Body of pancreas (tissue), 4 donors: ENCODE data around the gene ADCK2. TPM values are rescaled to one million over a fixed set of nuclear protein-coding genes. Genes with fewer than 3 reads are reported as not detected.

Experiments
- ATAC-seq: fragments of 150-250 bp; one replicate; pipeline ENCODE4 v1.9.1; 2016
- DNase-seq, 4 donors: peaks; one replicate each; pipeline ENCODE4 v3.0.0-alpha.2; 2019
- H3K27ac ChIP-seq, 4 donors: fragments of 200-600 bp; sonication (generic); 1 replicate in 3 of 4; 2 replicates in 1 of 4; pipeline versions ENCODE4 v1.5.1 to v1.6.1; 2016 to 2019; ENCODE audit warnings: mild to moderate bottlenecking in 1 of 4, mixed read lengths in 1 of 4, moderate library complexity in 1 of 4
- H3K27me3 ChIP-seq, 2 donors: fragments of 200-600 bp; sonication (generic); one replicate each; pipeline ENCODE4 v1.6.0; 2016; ENCODE audit warnings: mild to moderate bottlenecking in 1 of 2
- H3K36me3 ChIP-seq, 2 donors: fragments of 200-600 bp; sonication (generic); replicated peaks in 1 of 2; 2 replicates each; pipeline ENCODE4 v1.5.1; 2016; ENCODE audit warnings: low read depth in 2 of 2; ENCODE audit not compliant: insufficient read depth in 1 of 2
- H3K4me1 ChIP-seq: fragments of 200-600 bp; sonication (generic); one replicate; pipeline ENCODE4 v1.6.0; 2016
- H3K4me3 ChIP-seq, 2 donors: fragments of 200-600 bp; sonication (generic); 1 replicate in 1 of 2; 2 replicates in 1 of 2; pipeline ENCODE4 v1.5.1; 2016 to 2019
- H3K9me3 ChIP-seq, 3 donors: fragments of 200-600 bp; sonication (generic); 1 replicate in 2 of 3; 2 replicates in 1 of 3; pipeline ENCODE4 v1.5.1; 2016
- CTCF ChIP-seq, 7 experiments: fragments of 450-650 bp in 4 of 7; fragments of 200-600 bp in 3 of 7; sonication (generic) in 3 of 7; IDR thresholded peaks; one replicate each; pipeline ENCODE4 v1.5.1; 2016 to 2019; ENCODE audit warnings: antibody characterized with exemption in 7 of 7
- POLR2A ChIP-seq, 3 donors: fragments of 450-650 bp; IDR thresholded peaks; one replicate each; pipeline ENCODE4 v1.6.1; 2016; ENCODE audit warnings: antibody characterized with exemption in 3 of 3, mild to moderate bottlenecking in 2 of 3
- WGBS, 2 donors: methylation state at CpG; one replicate each; pipeline ENCODE4 v1.1.5; 2017; 5-methylcytosine and 5-hydroxymethylcytosine counted together
- intact Hi-C: fragments of 100-400 bp; cut with DNase I; formaldehyde crosslinking; loops from one replicate; pipeline ENCODE4 v1.15.1; 2023
- total RNA-seq, 2 donors: library from RNA; depleted of rRNA; stranded (reverse); fragments of >200 nt; gene quantifications; one replicate each; pipeline ENCODE4 v1.1.0, GENCODE V29; 2016

Gene ADCK2
- total RNA-seq, 2 donors from 2014 or later = 16.1 to 21.1 TPM

GRCh38 chr7:140625908-140626868 is 46.6 kb upstream of the ADCK2 start:
- intact Hi-C loops = no loop called here
- TF ChIP-seq CTCF (IDR thresholded peaks at IDR 0.05) = no peak
- TF ChIP-seq POLR2A (IDR thresholded peaks at IDR 0.05) = no peak
- no peaks in the 10 kb centered on the region for H3K27me3 ChIP-seq
- H3K36me3 ChIP-seq = no peaks in the 10 kb centered on the region
- no peak overlapping the region for H3K27ac ChIP-seq
- no peak overlapping the region for H3K4me3 ChIP-seq
- H3K4me1 ChIP-seq = no peaks in the 10 kb centered on the region
- ATAC-seq (peak; percentile 61), DNase-seq (peak; percentile 54 to 68 (median 66))
- WGBS, 2 donors = 65 to 71% methylated on average over 17 of the region's 17 CpGs
- no peaks in the 10 kb centered on the region for H3K9me3 ChIP-seq

- ATAC-seq (no peak), DNase-seq (no peak)
- Histone ChIP-seq H3K36me3 (no peaks in the 10 kb centered on the region), H3K27me3 (no peaks in the 10 kb centered on the region), H3K9me3 (no peaks in the 10 kb centered on the region), H3K4me3 (no peak overlapping the region), H3K4me1 (no peaks in the 10 kb centered on the region), H3K27ac (no peak overlapping the region)
- 46 to 61% methylated on average over 6 of the region's 6 CpGs for WGBS, 2 donors
- intact Hi-C loops = no loop called here
- no peak for TF ChIP-seq POLR2A (IDR thresholded peaks at IDR 0.05)
- TF ChIP-seq CTCF (IDR thresholded peaks at IDR 0.05) = no peak
These were observed 41.7 kb upstream of the ADCK2 start for GRCh38 chr7:140631021-140631420.

GRCh38 chr7:140631602-140632001 is 41.1 kb upstream of the ADCK2 start:
- Histone ChIP-seq H3K36me3 (no peaks in the 10 kb centered on the region), H3K27ac (no peak overlapping the region), H3K9me3 (no peaks in the 10 kb centered on the region), H3K27me3 (no peaks in the 10 kb centered on the region), H3K4me3 (no peak overlapping the region), H3K4me1 (no peaks in the 10 kb centered on the region)
- DNase-seq (no peak), ATAC-seq (peak; percentile 33)
- intact Hi-C loops = no loop called here
- TF ChIP-seq POLR2A (IDR thresholded peaks at IDR 0.05) (no peak), CTCF (IDR thresholded peaks at IDR 0.05) (no peak)
- 75% methylated on average over 7 of the region's 7 CpGs; no CpG with 5 or more reads in 1 of the 2 donors for WGBS, 2 donors

GRCh38 chr7:140635345-140635744 is 37.4 kb upstream of the ADCK2 start:
- ATAC-seq = no peak
- intact Hi-C loops = no loop called here
- Histone ChIP-seq H3K4me3 (no peak overlapping the region), H3K27ac (no peak overlapping the region), H3K9me3 (no peaks in the 10 kb centered on the region), H3K27me3 (no peaks in the 10 kb centered on the region), H3K36me3 (no peaks in the 10 kb centered on the region), H3K4me1 (peaks cover 5% of the 10 kb centered on the region)
- no peak for DNase-seq
- 18 to 24% methylated on average over 5 of the region's 5 CpGs for WGBS, 2 donors
- no peak for TF ChIP-seq POLR2A (IDR thresholded peaks at IDR 0.05)
- TF ChIP-seq CTCF (IDR thresholded peaks at IDR 0.05) = no peak
